ENCODE results near the gene LYPD3.

GRCh38 chr19:43464134-43464775 lies 1.2 kb downstream of the LYPD3 start:
- TF ChIP-seq CTCF (conservative IDR thresholded peaks at IDR 0.05; ENCODE audit: low read length) = no peak
- TF ChIP-seq EZH2phosphoT487 (IDR thresholded peaks at IDR 0.05; ENCODE audit: borderline replicate concordance, low read depth, low read length) = no peak

Measured in OCI-LY7 (cell line).